Measurements from ENCODE around the gene EIF2S1.

DNA sequence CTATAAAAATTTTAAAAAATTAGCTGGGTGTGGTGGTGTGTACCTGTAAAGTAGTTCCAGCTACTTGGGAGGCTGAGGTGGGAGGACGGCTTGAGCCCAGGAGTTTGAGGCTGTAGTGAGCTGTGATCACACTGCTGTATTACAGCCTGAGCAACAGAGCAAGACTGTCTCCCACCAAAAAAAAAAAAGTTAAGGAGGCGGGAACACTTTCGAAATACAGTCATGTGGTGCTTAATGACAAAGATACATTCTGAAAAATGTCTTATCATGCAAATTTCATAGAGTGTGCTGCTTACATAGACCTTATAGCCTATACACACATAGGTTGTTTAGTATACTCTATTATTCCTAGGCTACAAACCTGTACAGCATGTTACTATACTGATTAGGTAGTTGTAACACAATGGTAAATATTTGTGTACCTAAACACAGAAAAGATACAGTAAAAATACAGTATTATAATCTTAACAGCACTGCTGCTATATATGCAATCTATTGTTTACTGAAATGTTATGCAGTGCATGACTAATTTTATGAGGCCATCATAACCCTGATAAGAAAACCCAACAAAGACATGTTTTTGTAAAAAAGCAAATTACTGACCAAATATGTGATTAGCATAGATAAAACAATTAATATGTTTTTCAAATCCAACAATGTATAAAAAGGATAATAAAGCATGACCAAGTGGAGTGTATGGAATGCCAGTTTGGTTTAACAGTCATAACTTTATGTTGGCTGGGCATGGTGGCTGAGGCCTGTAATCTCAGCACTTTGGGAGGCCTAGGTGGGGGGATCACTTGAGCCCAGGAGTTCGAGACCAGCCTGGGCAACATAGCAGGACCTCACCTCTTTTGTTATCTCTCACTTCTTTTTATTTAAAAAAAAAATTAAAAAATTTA lies 11.4 kb downstream of the EIF2S1 start:
- TF ChIP-seq, protein P1, sequence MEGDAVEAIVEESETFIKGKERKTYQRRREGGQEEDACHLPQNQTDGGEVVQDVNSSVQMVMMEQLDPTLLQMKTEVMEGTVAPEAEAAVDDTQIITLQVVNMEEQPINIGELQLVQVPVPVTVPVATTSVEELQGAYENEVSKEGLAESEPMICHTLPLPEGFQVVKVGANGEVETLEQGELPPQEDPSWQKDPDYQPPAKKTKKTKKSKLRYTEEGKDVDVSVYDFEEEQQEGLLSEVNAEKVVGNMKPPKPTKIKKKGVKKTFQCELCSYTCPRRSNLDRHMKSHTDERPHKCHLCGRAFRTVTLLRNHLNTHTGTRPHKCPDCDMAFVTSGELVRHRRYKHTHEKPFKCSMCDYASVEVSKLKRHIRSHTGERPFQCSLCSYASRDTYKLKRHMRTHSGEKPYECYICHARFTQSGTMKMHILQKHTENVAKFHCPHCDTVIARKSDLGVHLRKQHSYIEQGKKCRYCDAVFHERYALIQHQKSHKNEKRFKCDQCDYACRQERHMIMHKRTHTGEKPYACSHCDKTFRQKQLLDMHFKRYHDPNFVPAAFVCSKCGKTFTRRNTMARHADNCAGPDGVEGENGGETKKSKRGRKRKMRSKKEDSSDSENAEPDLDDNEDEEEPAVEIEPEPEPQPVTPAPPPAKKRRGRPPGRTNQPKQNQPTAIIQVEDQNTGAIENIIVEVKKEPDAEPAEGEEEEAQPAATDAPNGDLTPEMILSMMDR (IDR thresholded peaks at IDR 0.05) = no peak
- no peak for TF ChIP-seq POLR2A (IDR thresholded peaks at IDR 0.05)
